Parietal lobe (tissue), 2 donors: ENCODE measurements around the gene SELENOW. TPM values are rescaled to one million over a fixed set of nuclear protein-coding genes. Genes with fewer than 3 reads are reported as not detected.

ENCODE experiments used
- small RNA-seq: library from RNA; depleted of rRNA; stranded (forward); fragments of <200 nt; gene quantifications from one replicate; pipeline ENCODE3, GENCODE V24; 2014; ENCODE audit warnings: low replicate concordance
- total RNA-seq: library from RNA; depleted of rRNA; stranded (reverse); fragments of >200 nt; gene quantifications from one replicate; pipeline ENCODE4 v1.2.3, GENCODE V29; 2014

SELENOW gene
- total RNA-seq: 191 TPM

GRCh38 chr19:47778049-47778953, at the start of gene SELENOW:
Gene SELENOW, plus strand, starts transcription at chr19:47778703. Its CDS starts 83 bp downstream, at chr19:47778786.

DNA sequence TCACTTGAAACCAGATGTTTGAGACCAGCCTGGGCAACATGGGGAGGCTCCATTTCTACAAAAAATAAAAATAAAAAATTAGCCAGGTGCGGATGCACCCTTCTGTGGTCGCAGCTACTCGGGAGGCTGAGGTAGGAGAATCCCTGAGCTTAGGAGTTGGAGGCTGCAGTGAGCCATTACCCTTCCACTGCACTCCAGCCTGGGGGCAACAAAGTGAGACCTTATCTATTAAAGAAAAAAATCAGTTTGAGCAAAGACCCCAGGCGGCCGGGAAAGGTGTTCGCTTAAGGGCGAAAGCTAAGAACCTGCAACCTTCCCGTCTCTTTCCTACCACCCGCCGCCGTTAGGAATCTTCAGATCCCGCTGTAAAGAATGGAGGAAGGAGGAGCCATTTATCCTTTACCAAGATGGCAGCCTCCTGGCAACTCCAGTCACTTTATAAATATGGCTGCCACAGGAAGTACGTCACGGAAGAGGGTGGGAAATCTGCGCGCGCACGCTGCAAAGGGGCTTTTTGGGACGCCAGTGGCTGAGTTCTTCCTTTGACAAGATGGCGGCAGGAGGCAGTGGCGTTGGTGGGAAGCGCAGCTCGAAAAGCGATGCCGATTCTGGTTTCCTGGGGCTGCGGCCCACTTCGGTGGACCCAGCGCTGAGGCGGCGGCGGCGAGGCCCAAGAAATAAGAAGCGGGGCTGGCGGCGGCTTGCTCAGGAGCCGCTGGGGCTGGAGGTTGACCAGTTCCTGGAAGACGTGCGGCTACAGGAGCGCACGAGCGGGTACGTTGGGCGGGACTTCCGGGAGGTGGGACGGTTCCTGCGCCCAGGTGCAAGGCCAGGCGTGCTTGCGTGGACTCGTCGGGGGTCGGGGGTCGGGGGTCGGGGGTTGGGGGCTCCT, 33.2 kb upstream of the SELENOW start, which contains the start of gene NOP53:
Gene NOP53, plus strand, starts transcription at position 537 of the 892 bp plus-strand sequence. Its CDS starts 14 bp downstream, at position 551.

GRCh38 chr19:47804451-47804850, 25.9 kb downstream of the SELENOW start, which contains the start of gene TPRX1:
Gene TPRX1, minus strand, starts transcription at chr19:47804551. Its CDS starts 12 bp downstream, at chr19:47804539.

GRCh38 chr19:47821460-47822020, 43.0 kb downstream of the SELENOW start, which contains the start of gene CRX:
Gene CRX, plus strand, starts transcription at chr19:47821937. Its CDS starts 12,507 bp downstream, at chr19:47834444.

Small RNAs within 50 kb of the gene (small RNA-seq; reads per million reads assigned to genes)
- gene AC008745.1 (not detected), gene SNORD23 (not detected)

Other genes starting within 250 kb of the SELENOW start
- under 0.01 TPM for gene ZNF541, start 205.6 kb upstream of the SELENOW start, total RNA-seq
- 12.8 TPM for gene BICRA, start 169.6 kb upstream of the SELENOW start, total RNA-seq
- gene EHD2, start 65.3 kb upstream of the SELENOW start, total RNA-seq: 1.3 TPM
- gene NOP53, start 33.2 kb upstream of the SELENOW start, total RNA-seq: 55.1 TPM
- gene TPRX1, start 25.8 kb downstream of the SELENOW start, total RNA-seq: not detected
- not detected for gene CRX, start 43.2 kb downstream of the SELENOW start, total RNA-seq
- gene TPRX2, start 80.5 kb downstream of the SELENOW start, total RNA-seq: not detected
- not detected for gene SULT2A1, start 107.6 kb downstream of the SELENOW start, total RNA-seq
- gene BSPH1, start 213.5 kb downstream of the SELENOW start, total RNA-seq: not detected
- not detected for gene ELSPBP1, start 215.9 kb downstream of the SELENOW start, total RNA-seq